Loucy (cell line): Measurements from ENCODE around the gene KPNA1.

Experiments used
- CTCF ChIP-seq: fragments of 200-600 bp; sonication (generic); conservative IDR thresholded peaks from 2 replicates; pipeline ENCODE4 v1.5.1; 2014; ENCODE audit warnings: mild to moderate bottlenecking, antibody characterized with exemption, low read length
- EZH2phosphoT487 ChIP-seq: fragments of 200-600 bp; IDR thresholded peaks from 2 replicates; pipeline ENCODE4 v1.6.1; 2018; ENCODE audit warnings: antibody characterized with exemption, mild to moderate bottlenecking, moderate library complexity, borderline replicate concordance

GRCh38 chr3:122559906-122560305, 45.2 kb upstream of the KPNA1 start:
- TF ChIP-seq CTCF (no peak), EZH2phosphoT487 (no peak)
